ENCODE results near the gene HACL1. TPM values are rescaled to one million over a fixed set of nuclear protein-coding genes. Genes with fewer than 3 reads are reported as not detected.

HACL1 gene
- total RNA-seq, 1 experiment from 2014 or later, result 25.5 TPM

DNA sequence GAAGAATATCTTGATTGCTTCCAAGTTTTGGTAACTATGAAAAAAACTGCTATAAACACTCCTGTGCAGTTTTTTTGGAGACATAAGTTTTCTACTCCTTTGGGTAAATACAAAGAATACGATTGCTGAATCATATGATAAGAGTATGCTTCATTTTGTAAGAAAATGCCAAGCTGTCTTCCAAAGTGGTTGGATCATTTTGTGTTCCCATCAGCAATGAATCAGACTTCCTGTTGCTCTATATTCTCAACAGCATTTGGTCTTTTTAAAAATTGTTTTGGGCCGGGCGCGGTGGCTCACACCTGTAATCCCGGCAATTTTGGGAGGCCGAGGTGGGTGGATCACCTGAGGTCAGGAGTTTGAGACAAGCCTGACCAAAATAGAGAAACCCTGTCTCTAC is 14.7 kb upstream of the HACL1 start:
- no peak for DNase-seq
- Histone ChIP-seq H4K20me1 (ENCODE audit: low read length) (no peaks in the 10 kb centered on the region), H3K9ac (ENCODE audit: low read length) (no peak overlapping the region), H3K27ac (ENCODE audit: low read length) (no peak overlapping the region), H3K36me3 (ENCODE audit: low read depth, low read length) (peaks cover 9% of the 10 kb centered on the region; the same call in 1 of the 2 replicates), H3F3A (ENCODE audit: low read length, unreplicated experiment) (peaks cover 7% of the 10 kb centered on the region), H2AFZ (ENCODE audit: low read length) (no peak overlapping the region), H3K27me3 (ENCODE audit: low read length) (no peaks in the 10 kb centered on the region), H3K4me3 (ENCODE audit: low read length) (no peak overlapping the region), H3K79me2 (ENCODE audit: low read length) (no peaks in the 10 kb centered on the region), H3K4me1 (ENCODE audit: insufficient read depth, low read length) (peaks cover 6% of the 10 kb centered on the region; the same call in 1 of the 2 replicates), H3K9me3 (ENCODE audit: low read length) (peaks cover 11% of the 10 kb centered on the region), H3K4me2 (ENCODE audit: low read length) (no peak overlapping the region), H3K9me2 (replicated peaks; ENCODE audit: low read length) (no peaks in the 10 kb centered on the region)
- ChIA-PET CTCF (no interaction called here), POLR2A (ENCODE audit: unreplicated experiment) (no interaction called here)
- ATAC-seq, result no peak
- BruUV-seq (replicated peaks), result no TSS peak
- TF ChIP-seq EZH2 (IDR thresholded peaks at IDR 0.05; ENCODE audit: low read length, unreplicated experiment) (no peak), EZH2phosphoT487 (IDR thresholded peaks at IDR 0.05; ENCODE audit: borderline replicate concordance, low read length) (no peak), CTCF (conservative IDR thresholded peaks at IDR 0.05; ENCODE audit: low read depth, low read length) (no peak)
- intact Hi-C loops (cut with micrococcal nuclease), result no loop called here

- no peaks in the 10 kb centered on the region for H3K27me3 ChIP-seq (ENCODE audit: low read length)
- intact Hi-C loops (cut with micrococcal nuclease), result no loop called here
- no peak overlapping the region for H2AFZ ChIP-seq (ENCODE audit: low read length)
- no peaks in the 10 kb centered on the region for H4K20me1 ChIP-seq (ENCODE audit: low read length)
- no peak overlapping the region for H3K4me2 ChIP-seq (ENCODE audit: low read length)
- peaks cover 9% of the 10 kb centered on the region; the same call in 1 of the 2 replicates for H3K36me3 ChIP-seq (ENCODE audit: low read depth, low read length)
- DNase-seq, result no peak
- peaks cover 9% of the 10 kb centered on the region for H3K4me1 ChIP-seq (ENCODE audit: insufficient read depth, low read length)
- ChIA-PET CTCF (no interaction called here), POLR2A (ENCODE audit: unreplicated experiment) (no interaction called here)
- no peak for ATAC-seq
- H3K9ac ChIP-seq (ENCODE audit: low read length), result no peak overlapping the region
- peaks cover 7% of the 10 kb centered on the region for H3K9me3 ChIP-seq (ENCODE audit: low read length)
- H3K4me3 ChIP-seq (ENCODE audit: low read length), result no peak overlapping the region
- peaks cover 7% of the 10 kb centered on the region for H3F3A ChIP-seq (ENCODE audit: low read length, unreplicated experiment)
- H3K27ac ChIP-seq (ENCODE audit: low read length), result no peak overlapping the region
- TF ChIP-seq CTCF (conservative IDR thresholded peaks at IDR 0.05; ENCODE audit: low read depth, low read length), result no peak
- no peaks in the 10 kb centered on the region for H3K79me2 ChIP-seq (ENCODE audit: low read length)
- H3K9me2 ChIP-seq (replicated peaks; ENCODE audit: low read length), result no peaks in the 10 kb centered on the region
- no TSS peak for BruUV-seq (replicated peaks)
Observed at GRCh38 chr3:15614958-15615357, 13.6 kb upstream of the HACL1 start.

GRCh38 chr3:15612001-15612400 is 10.6 kb upstream of the HACL1 start:
- Histone ChIP-seq H3K9me2 (replicated peaks; ENCODE audit: low read length) (no peaks in the 10 kb centered on the region), H2AFZ (ENCODE audit: low read length) (no peak overlapping the region), H3K4me1 (ENCODE audit: insufficient read depth, low read length) (peaks cover 16% of the 10 kb centered on the region), H3K9me3 (ENCODE audit: low read length) (no peaks in the 10 kb centered on the region), H3K36me3 (ENCODE audit: low read depth, low read length) (no peaks in the 10 kb centered on the region), H3K4me3 (ENCODE audit: low read length) (no peak overlapping the region), H3K79me2 (ENCODE audit: low read length) (no peaks in the 10 kb centered on the region), H3K4me2 (ENCODE audit: low read length) (no peak overlapping the region), H3K9ac (ENCODE audit: low read length) (no peak overlapping the region), H3F3A (ENCODE audit: low read length, unreplicated experiment) (peaks cover 7% of the 10 kb centered on the region), H3K27me3 (ENCODE audit: low read length) (no peaks in the 10 kb centered on the region), H4K20me1 (ENCODE audit: low read length) (no peaks in the 10 kb centered on the region), H3K27ac (ENCODE audit: low read length) (no peak overlapping the region)
- BruUV-seq (replicated peaks), result no TSS peak
- TF ChIP-seq EZH2phosphoT487 (IDR thresholded peaks at IDR 0.05; ENCODE audit: borderline replicate concordance, low read length) (no peak), CTCF (conservative IDR thresholded peaks at IDR 0.05; ENCODE audit: low read depth, low read length) (no peak), EZH2 (IDR thresholded peaks at IDR 0.05; ENCODE audit: low read length, unreplicated experiment) (no peak)
- ChIA-PET POLR2A (ENCODE audit: unreplicated experiment) (no interaction called here), CTCF (no interaction called here)
- DNase-seq (no peak), ATAC-seq (no peak)
- intact Hi-C loops (cut with micrococcal nuclease), result no loop called here
